Head of caudate nucleus (tissue), 42 donors: ENCODE data around the gene LRRC3C.
"Not testable (repeated sequence)": the region's sequence is repeated elsewhere in the genome, so short reads cannot be mapped to it uniquely, and the experiment has no call there.

Experiments
- DNase-seq, 42 donors: peaks; one replicate each; pipeline versions ENCODE4 v3.0.0 to v3.0.0-alpha.2; 2020 to 2021; ENCODE audit warnings: mixed read lengths in 7 of 42
- intact Hi-C: fragments of 100-400 bp; cut with DNase I; formaldehyde crosslinking; loops from one replicate; pipeline ENCODE4 v1.15.0; 2022

Gene LRRC3C

DNA sequence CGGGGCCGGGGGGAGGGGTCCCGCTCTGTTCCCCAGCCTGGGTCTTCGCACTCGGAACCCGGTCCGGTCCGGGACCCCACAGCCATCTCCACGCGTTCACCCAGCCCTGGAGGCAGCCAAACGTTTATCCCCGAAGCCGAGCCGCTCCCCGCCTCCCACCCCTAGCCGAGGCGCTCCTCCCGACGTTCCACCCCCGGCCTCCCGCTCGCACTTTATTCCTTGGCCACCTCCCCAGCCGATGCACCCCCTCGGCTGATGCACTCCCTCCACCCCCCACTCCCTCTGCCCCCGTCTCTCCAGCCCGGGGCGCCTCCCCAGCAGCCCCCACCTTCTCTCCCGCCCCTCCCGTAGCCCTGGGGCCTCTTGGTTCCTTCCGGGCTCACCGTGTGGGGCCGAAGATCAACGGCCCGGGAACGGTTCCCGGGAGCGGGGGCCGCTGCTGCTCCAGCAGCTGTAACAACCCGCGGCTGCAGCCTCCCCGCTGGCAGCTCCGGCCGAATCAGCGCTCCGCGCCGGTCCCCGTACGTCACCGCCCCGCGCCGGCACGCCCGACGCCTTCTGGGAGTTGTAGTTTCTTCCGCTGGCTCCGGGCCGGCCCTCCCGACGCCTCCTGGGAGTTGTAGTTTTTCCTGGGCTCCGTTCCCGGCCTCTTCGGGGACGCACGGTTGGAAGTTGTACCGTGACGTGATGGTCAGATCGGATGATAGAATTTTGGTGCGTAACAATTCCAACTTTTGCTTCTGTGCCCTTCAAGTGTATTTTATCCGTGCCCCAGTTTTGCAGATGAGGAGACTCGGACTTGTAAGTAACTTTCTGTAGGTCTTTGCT lies at the start of gene LRRC3C, which contains the start of gene ORMDL3:
Gene LRRC3C, plus strand, starts transcription at position 632 of the 828 bp plus-strand sequence. CDS start 13,792 bp downstream, outside the sequence.
Gene ORMDL3, minus strand, starts transcription at position 501 of the 828 bp plus-strand sequence. CDS start 3,398 bp downstream, outside the sequence.
- intact Hi-C loops = loop anchor here (1.0 to 2.0 kb wide), 2 partner anchors 25 to 53 kb away; partner anchors contain the start of gene PSMD3

DNA sequence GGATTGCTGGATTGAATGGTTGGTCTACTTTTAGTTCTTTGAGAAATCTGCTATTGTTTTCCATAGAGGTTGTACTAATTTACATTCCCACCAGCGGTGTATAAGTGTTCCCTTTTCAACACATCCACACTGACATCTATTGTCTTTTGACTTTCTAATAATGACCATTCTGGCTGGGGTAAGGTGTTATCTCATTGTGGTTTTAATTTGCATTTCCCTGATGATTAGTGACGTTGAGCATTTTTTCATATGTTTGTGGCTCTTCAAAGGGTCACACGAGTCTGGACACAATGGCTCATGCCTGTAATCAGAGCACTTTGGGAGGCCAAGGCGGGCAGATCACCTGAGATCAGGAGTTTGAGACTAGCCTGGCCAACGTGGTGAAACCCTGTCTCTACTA lies 41.4 kb upstream of the LRRC3C start:
- intact Hi-C loops, DNase-seq: not testable (repeated sequence)

More for the DNA sequence above, at the start of gene LRRC3C, which contains the start of gene ORMDL3:
- DNase-seq = peak; percentile 82 to 97 (median 94)

DNA sequence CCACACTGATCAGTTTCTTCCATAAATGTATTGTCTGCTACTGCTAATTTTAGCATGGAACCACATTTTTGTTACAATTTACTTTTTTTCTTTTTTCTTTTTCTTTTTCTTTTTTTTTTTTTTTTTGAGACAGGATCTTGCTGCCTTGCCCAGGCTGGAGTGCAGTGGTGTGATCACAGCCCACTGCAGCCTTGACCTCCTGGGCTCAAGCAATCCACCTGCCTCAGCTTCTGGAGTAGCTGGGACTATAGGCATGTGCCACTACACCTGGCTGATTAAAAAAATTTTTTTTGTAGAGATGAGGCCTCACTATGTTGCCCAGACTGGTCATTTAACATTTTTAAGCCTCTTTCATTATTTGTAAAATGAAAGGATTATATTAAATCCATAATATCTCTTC lies 40.5 kb upstream of the LRRC3C start:
- intact Hi-C loops = no loop called here

GRCh38 chr17:39889200-39889599 lies 38.3 kb upstream of the LRRC3C start:
- intact Hi-C loops = no loop called here
- DNase-seq = no peak

More for the DNA sequence above, 40.5 kb upstream of the LRRC3C start:
- no peak for DNase-seq

- no peak for DNase-seq
- intact Hi-C loops = no loop called here
Observed at GRCh38 chr17:39894681-39895376, 32.7 kb upstream of the LRRC3C start.

DNA sequence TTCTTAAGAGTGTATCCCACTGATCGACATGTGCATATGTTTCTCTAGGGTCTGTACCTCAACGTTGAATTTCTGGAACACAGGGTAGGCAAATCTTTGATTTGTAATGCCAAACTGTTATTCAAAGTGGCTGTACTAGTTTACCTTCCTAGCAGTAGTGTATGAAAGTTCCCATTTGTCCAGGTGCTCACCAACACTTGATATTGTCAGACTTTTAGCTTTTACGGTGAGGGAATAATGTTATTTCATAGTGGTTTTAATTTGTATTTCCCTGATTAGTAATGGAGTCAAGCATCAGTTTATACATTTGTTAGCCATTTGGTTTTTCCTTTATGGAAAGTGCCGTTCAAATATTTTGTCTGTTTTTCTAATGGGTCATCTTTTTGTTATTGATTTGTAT lies 29.4 kb upstream of the LRRC3C start:
- intact Hi-C loops = no loop called here
- no peak for DNase-seq

GRCh38 chr17:39899215-39899614 lies 28.3 kb upstream of the LRRC3C start:
- no peak for DNase-seq
- intact Hi-C loops = no loop called here

- DNase-seq, intact Hi-C loops: not testable (repeated sequence)
Observed at GRCh38 chr17:39902027-39902426, 25.5 kb upstream of the LRRC3C start.

DNA sequence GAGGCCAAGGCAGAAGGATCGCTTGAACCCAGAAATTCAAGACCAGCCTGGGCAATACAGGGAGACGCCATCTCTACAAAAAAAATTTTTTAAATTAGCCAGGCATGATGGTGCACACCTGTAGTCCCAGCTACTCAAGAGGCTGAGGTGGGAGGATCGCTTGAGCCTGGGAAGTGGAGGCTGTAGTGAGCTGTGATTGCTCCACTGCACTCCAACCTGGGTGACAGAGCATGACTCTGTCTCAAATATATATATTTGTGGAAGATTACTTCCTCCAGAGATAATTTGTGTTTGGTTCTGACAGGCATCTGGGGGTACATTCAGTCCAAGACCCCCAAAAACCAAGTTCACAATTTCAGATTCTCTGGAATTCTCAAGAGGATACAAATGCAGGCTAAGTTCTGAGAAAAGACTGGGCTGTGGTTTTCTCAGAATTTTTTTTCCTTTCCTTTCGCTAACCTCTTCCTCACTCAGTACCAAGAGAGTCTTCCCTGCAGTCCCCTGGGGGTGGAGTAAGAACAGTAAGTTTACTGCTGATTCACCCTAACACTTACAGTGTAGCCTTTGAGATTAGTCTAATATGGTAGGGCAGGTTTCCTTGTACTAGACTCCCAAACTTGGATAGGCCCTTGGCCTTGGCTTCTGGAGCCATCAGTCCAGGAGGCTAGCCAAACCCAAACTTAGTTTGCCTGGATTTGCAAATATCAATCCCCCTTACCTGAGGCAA lies 24.2 kb upstream of the LRRC3C start:
- DNase-seq = no peak
- intact Hi-C loops = no loop called here

- no peak for DNase-seq
- intact Hi-C loops = no loop called here
Observed at GRCh38 chr17:39904990-39905288, 22.6 kb upstream of the LRRC3C start.

GRCh38 chr17:39908789-39909352 lies 18.7 kb upstream of the LRRC3C start:
- intact Hi-C loops = no loop called here
- DNase-seq = no peak

DNA sequence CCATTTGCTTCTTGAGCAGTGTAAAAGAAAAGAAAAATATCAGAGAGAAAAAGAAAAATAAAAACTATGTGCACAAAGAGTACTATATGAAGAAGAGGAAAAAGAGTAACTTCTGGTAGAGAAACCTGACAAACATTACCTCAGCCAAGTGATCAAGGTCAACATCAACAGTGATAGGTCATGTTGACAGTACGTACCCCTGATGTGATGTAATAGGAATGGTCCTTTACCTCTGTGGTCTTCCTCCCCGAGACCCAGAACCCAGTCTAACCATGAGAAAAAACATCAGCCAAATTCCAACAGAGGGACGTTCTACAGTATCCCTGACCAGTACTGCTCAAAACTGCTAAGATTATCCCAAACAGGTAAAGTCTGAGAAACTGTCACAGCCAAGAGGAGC lies 13.5 kb upstream of the LRRC3C start:
- intact Hi-C loops = no loop called here

GRCh38 chr17:39915559-39915958 lies 12.0 kb upstream of the LRRC3C start:
- intact Hi-C loops = no loop called here
- no peak for DNase-seq

More for the DNA sequence above, 13.5 kb upstream of the LRRC3C start:
- no peak for DNase-seq

- DNase-seq = no peak
- intact Hi-C loops = no loop called here
Observed at GRCh38 chr17:39916918-39917317, 10.6 kb upstream of the LRRC3C start.

DNA sequence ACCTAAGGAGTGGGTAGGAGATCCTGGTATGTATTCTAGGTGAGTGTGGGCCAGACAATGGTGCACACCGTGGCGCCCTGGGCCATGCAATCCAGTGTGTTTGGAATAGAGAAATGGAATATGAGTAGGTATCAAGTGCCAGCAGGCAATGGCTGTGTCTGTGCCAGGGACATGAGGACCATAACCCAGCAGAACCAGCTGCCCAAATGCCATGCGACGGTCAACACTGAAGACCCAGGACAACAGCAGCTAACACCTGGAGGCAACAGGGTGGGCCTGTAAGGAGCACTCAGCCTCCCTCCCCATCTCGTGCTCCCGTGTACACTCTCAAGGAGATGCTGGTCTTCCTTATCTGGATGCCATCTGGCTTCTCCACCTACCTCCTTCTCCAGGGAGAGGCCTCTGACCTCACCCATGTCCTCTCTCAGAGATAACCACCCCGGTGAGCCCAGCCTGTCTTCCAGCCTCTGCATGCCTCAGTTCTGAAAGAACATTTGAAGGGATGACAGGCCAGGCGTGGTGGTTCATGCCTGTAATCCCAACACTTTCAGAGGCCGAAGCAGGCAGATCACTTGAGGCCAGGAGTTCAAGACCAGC lies 8.3 kb upstream of the LRRC3C start:
- intact Hi-C loops = no loop called here
- no peak for DNase-seq

GRCh38 chr17:39920218-39921210 lies 7.0 kb upstream of the LRRC3C start:
- intact Hi-C loops = no loop called here
- DNase-seq = no peak

GRCh38 chr17:39921323-39921722 lies 6.2 kb upstream of the LRRC3C start:
- intact Hi-C loops = no loop called here
- peak in 26 of 42 donors; percentile 6 to 62 (median 24) for DNase-seq

DNA sequence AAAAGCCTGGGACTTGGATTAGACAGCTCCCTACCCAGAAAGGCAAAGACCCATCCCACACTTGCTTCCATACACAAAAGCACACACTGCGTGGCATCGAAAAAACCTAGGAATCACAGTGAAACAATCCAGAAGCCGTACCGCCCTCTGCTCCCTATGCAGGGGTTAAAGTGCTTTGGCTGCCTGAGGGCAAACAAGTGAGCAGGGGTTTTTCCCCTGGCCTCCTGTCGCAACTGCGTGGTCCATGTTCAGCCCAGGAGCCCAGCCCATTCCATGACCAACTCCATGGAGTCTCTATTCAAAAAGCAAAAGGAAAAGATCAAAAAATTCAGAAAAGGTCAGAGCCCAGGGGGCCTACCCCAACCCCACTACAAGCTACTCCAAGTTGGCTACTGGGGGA lies 5.5 kb upstream of the LRRC3C start:
- no peak for DNase-seq
- intact Hi-C loops = no loop called here
